Stomach (tissue), 4 donors: ENCODE results near the gene RPL18.
A peak's percentile ranks its signal among the peaks of the same experiment; 100 is the strongest.

ENCODE experiments used
- CTCF ChIP-seq, 7 experiments: fragments of 450-650 bp in 4 of 7; fragments of 200-600 bp in 3 of 7; sonication (generic) in 3 of 7; IDR thresholded peaks; one replicate each; pipeline ENCODE4 v1.5.1; 2016 to 2019; ENCODE audit warnings: antibody characterized with exemption in 7 of 7, control low read depth in 2 of 7, mild to moderate bottlenecking in 1 of 7
- EP300 ChIP-seq: sonication (generic); formaldehyde crosslinking; IDR thresholded peaks from one replicate; pipeline ENCODE4 v1.6.1; 2017; ENCODE audit warnings: antibody characterized with exemption
- POLR2A ChIP-seq, 4 donors: fragments of 450-650 bp; IDR thresholded peaks; one replicate each; pipeline ENCODE4 v1.6.1; 2016; ENCODE audit warnings: antibody characterized with exemption in 4 of 4, control low read depth in 2 of 4, mild to moderate bottlenecking in 1 of 4, moderate library complexity in 1 of 4
- POLR2AphosphoS5 ChIP-seq, 3 donors: sonication (generic); formaldehyde crosslinking; IDR thresholded peaks; one replicate each; pipeline ENCODE4 v1.6.1; 2016; ENCODE audit warnings: antibody characterized with exemption in 3 of 3

- TF ChIP-seq CTCF (IDR thresholded peaks at IDR 0.05), result no peak
- TF ChIP-seq POLR2AphosphoS5 (IDR thresholded peaks at IDR 0.05), result peak in 1 of 3 donors; percentile 14
- no peak for TF ChIP-seq EP300
- no peak for TF ChIP-seq POLR2A (IDR thresholded peaks at IDR 0.05)
Observed at GRCh38 chr19:48627201-48627864, 8.4 kb upstream of the RPL18 start.
